Parathyroid adenoma (tissue), 2 donors: Measurements from ENCODE around the gene PTPN23.

Experiments
- H2AFZ ChIP-seq: fragments of 300-600 bp; sonication (generic); one replicate; pipeline ENCODE4 v1.7.0; 2017; ENCODE audit warnings: antibody characterized with exemption, mild to moderate bottlenecking
- H3K27ac ChIP-seq: fragments of 300-600 bp; sonication (generic); one replicate; pipeline ENCODE4 v1.7.0; 2017
- H3K27me3 ChIP-seq: fragments of 300-600 bp; sonication (generic); one replicate; pipeline ENCODE4 v1.7.0; 2017; ENCODE audit warnings: low read length; ENCODE audit not compliant: control insufficient read depth, insufficient read depth
- H3K36me3 ChIP-seq: fragments of 300-600 bp; sonication (generic); one replicate; pipeline ENCODE4 v1.7.0; 2017; ENCODE audit warnings: low read length; ENCODE audit not compliant: control insufficient read depth, insufficient read depth
- H3K4me1 ChIP-seq: fragments of 300-600 bp; sonication (generic); one replicate; pipeline ENCODE4 v1.7.0; 2017; ENCODE audit warnings: control low read depth
- H3K4me2 ChIP-seq: fragments of 300-600 bp; sonication (generic); one replicate; pipeline ENCODE4 v1.7.0; 2017; ENCODE audit warnings: low read length
- H3K4me3 ChIP-seq: fragments of 300-600 bp; sonication (generic); one replicate; pipeline ENCODE4 v1.7.0; 2017; ENCODE audit warnings: low read depth, low read length
- H3K79me2 ChIP-seq: fragments of 300-600 bp; sonication (generic); one replicate; pipeline ENCODE4 v1.7.0; 2017; ENCODE audit warnings: control low read depth
- H3K9ac ChIP-seq: fragments of 300-600 bp; sonication (generic); one replicate; pipeline ENCODE4 v1.7.0; 2017; ENCODE audit warnings: mild to moderate bottlenecking
- H3K9me3 ChIP-seq: fragments of 300-600 bp; sonication (generic); one replicate; pipeline ENCODE4 v1.7.0; 2017; ENCODE audit warnings: low read length; ENCODE audit not compliant: control insufficient read depth
- TF ChIP-seq, protein P1 (sequence below): fragments of 300-600 bp; sonication (generic); IDR thresholded peaks from one replicate; pipeline ENCODE4 v1.7.0; 2017; ENCODE audit warnings: antibody characterized with exemption, mild to moderate bottlenecking
- donor health status: primary hyperparathyroidism.

The PTPN23 gene

DNA sequence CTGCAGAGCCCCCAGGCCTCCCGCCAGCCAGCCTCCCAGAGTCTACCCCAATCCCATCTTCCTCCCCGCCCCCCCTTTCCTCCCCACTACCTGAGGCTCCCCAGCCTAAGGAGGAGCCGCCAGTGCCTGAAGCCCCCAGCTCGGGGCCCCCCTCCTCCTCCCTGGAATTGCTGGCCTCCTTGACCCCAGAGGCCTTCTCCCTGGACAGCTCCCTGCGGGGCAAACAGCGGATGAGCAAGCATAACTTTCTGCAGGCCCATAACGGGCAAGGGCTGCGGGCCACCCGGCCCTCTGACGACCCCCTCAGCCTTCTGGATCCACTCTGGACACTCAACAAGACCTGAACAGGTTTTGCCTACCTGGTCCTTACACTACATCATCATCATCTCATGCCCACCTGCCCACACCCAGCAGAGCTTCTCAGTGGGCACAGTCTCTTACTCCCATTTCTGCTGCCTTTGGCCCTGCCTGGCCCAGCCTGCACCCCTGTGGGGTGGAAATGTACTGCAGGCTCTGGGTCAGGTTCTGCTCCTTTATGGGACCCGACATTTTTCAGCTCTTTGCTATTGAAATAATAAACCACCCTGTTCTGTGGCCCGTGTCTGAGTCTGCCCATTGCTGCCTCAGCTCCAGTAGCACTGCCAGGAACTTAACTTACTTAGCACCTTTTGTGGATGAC, 32.2 kb downstream of the PTPN23 start:
- Histone ChIP-seq H3K9ac (no peak overlapping the region), H3K9me3 (no peaks in the 10 kb centered on the region), H3K79me2 (no peaks in the 10 kb centered on the region), H3K27me3 (no peaks in the 10 kb centered on the region), H3K4me2 (no peak overlapping the region), H2AFZ (no peak overlapping the region), H3K36me3 (no peaks in the 10 kb centered on the region), H3K4me1 (no peaks in the 10 kb centered on the region), H3K27ac (no peak overlapping the region), H3K4me3 (no peak overlapping the region)
- TF ChIP-seq, protein P1, sequence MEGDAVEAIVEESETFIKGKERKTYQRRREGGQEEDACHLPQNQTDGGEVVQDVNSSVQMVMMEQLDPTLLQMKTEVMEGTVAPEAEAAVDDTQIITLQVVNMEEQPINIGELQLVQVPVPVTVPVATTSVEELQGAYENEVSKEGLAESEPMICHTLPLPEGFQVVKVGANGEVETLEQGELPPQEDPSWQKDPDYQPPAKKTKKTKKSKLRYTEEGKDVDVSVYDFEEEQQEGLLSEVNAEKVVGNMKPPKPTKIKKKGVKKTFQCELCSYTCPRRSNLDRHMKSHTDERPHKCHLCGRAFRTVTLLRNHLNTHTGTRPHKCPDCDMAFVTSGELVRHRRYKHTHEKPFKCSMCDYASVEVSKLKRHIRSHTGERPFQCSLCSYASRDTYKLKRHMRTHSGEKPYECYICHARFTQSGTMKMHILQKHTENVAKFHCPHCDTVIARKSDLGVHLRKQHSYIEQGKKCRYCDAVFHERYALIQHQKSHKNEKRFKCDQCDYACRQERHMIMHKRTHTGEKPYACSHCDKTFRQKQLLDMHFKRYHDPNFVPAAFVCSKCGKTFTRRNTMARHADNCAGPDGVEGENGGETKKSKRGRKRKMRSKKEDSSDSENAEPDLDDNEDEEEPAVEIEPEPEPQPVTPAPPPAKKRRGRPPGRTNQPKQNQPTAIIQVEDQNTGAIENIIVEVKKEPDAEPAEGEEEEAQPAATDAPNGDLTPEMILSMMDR, result no peak

DNA sequence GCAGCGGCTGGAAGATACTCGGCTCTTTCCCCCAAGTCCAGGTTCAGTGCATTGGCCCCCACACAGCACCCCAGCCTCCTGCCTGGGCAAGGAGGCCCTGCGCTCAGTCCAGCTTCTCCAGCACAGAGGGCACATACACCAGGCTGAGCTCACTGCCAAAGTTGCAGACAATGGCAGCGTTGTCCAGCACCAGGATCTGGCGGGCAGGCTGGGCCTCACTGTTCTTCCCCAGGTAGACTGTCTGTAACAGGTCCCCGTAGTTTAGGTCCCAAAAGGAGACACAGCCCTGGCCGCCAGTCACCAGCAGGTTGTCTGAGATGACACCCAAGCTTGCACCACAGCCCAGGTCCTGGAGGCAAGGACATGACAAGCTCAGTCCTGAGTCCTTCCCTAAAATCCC, 32.9 kb downstream of the PTPN23 start:
- no peak overlapping the region for H3K4me3 ChIP-seq
- H3K79me2 ChIP-seq, result no peaks in the 10 kb centered on the region
- H3K27ac ChIP-seq, result no peak overlapping the region
- no peaks in the 10 kb centered on the region for H3K36me3 ChIP-seq
- TF ChIP-seq, protein P1, result no peak
- no peak overlapping the region for H3K4me2 ChIP-seq
- H3K9me3 ChIP-seq, result no peaks in the 10 kb centered on the region
- H3K9ac ChIP-seq, result no peak overlapping the region
- no peak overlapping the region for H2AFZ ChIP-seq
- no peaks in the 10 kb centered on the region for H3K27me3 ChIP-seq
- H3K4me1 ChIP-seq, result no peaks in the 10 kb centered on the region

DNA sequence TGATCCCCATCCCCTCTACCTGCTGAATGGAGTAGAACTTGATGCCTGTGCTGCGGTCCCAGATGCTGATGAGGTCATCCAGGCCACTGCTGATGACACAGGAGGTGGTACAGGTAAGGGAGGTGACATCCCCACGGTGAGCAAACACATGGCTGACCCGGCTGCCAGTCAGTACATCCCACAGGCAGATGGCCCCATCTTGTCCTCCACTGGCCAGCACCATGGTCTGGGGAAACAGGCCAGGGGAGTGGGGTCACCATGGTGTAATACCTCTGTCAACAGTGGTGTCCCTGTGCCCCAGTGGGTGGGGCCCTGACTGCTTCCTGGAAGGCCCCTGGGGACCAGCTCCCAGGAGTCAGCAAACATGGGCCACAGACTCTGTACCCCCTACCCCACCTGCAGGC, 33.3 kb downstream of the PTPN23 start:
- Histone ChIP-seq H3K36me3 (no peaks in the 10 kb centered on the region), H3K4me1 (no peaks in the 10 kb centered on the region), H3K27ac (no peak overlapping the region), H3K79me2 (no peaks in the 10 kb centered on the region), H3K9ac (no peak overlapping the region), H2AFZ (no peak overlapping the region), H3K4me2 (no peak overlapping the region), H3K27me3 (no peaks in the 10 kb centered on the region), H3K9me3 (no peaks in the 10 kb centered on the region), H3K4me3 (no peak overlapping the region)
- TF ChIP-seq, protein P1, result no peak

DNA sequence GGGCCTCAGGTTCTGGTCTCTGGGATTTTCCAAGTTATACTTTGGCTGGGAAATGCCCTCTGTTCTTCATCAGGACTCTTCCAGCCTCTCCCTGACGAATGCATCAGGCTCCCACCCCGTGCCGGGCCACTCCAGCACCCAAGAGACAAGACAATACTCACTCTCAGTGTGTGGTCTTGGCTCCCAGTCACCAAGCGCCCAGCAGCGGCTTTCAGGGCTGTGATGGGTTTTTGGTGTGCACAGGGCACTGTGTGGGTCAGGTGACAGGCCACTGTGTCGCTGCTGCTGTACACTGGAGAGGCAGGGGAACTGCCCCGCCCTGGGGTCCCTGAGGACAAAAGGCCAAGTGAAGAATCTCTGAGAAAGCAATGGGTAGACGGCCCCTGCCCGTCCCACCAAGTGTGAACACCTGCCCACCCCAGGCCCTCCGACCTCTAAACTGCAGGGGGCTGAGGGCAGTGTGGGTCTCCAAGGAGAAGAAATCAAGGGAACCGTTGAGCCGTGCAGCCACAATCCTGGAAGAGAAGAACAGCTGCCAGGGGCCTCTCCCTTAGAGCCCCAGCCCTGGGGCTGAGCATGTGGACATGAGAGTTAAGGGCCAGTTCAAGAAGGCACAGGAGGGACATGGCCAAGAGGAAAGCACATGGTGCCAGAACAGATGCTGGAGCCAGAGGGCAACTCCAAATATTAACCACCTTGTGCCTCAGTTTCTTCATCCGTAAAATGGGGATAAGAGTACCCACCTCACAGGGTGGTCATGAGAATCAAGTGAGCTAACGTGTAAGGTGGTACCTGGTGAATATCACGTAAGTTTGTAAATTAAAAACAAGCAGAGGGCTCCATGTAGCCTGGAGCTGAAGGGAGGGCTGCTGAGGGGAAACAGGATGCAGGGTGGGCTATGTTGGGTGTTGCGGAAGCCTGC, 34.1 kb downstream of the PTPN23 start:
- Histone ChIP-seq H3K4me2 (no peak overlapping the region), H2AFZ (no peak overlapping the region), H3K9me3 (no peaks in the 10 kb centered on the region), H3K27ac (no peak overlapping the region), H3K4me1 (no peaks in the 10 kb centered on the region), H3K4me3 (no peak overlapping the region), H3K79me2 (peaks cover under 1% of the 10 kb centered on the region), H3K36me3 (no peaks in the 10 kb centered on the region), H3K27me3 (no peaks in the 10 kb centered on the region), H3K9ac (no peak overlapping the region)
- TF ChIP-seq, protein P1, result no peak
